ENCODE results near the gene LGALS3BP.

GRCh38 chr17:78940258-78940657, 39.5 kb downstream of the LGALS3BP start:
- no peak for TF ChIP-seq FOXM1 (IDR thresholded peaks at IDR 0.05; ENCODE audit: borderline replicate concordance, low read depth)
- TF ChIP-seq, protein P1, sequence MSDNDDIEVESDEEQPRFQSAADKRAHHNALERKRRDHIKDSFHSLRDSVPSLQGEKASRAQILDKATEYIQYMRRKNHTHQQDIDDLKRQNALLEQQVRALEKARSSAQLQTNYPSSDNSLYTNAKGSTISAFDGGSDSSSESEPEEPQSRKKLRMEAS (IDR thresholded peaks at IDR 0.05), result no peak
